NCI-H510A treated with DMSO at 0.1 percent for 48 hours (cell line): ENCODE measurements around the gene PPP4R3A.
A peak's percentile ranks its signal among the peaks of the same experiment; 100 is the strongest.
"Not testable (repeated sequence)": the region's sequence is repeated elsewhere in the genome, so short reads cannot be mapped to it uniquely, and the experiment has no call there.

ENCODE experiments used
- DNase-seq: peaks from one replicate; lab custom pipeline; 2025; lab: John Stamatoyannopoulos, UW

PPP4R3A gene

DNA sequence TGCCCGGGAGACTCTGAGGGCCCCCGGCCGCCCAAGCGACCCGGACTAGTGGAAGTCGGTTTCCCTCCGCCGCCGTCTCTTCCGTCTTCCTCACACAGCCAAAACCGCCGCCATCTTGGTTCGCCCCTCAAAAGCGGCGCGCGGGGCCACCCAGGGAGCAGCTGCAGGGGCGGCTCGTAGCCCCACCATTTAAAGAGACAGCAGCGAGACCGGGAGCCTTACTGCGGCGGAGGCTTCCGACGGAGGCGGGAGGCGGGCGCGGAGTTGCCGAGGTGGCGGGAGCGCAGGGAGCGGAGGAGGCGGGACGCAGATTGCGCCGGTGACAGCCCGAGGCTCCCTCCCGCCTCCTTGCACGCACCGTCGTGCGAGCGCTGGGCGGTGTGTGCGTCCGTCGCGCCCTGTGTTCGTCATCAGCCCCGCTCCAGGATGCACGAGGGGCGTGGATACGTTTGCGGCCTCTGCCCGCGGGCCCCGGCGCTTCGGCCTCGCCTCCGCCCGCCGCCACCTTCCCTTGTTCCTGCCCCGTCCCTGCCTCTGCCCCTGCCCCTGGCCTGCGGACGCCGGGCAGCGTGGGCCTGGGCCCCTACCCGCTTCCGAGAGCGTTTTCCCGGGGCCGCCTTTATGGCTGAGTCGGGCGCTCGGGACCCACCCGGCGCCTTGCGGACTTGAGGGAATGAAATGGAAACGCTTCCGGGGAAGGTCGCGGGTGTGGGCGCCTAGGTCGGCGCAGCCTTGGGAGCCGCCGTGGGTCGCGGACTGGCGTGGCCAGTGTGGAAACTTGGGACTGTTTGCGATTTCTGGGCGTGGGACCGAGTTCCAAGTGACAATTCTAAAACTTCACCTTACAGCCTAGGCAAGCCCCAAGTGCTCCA lies at the start of gene PPP4R3A:
Gene PPP4R3A (minus strand): TSS at position 140 of the 872 bp plus-strand sequence. CDS start 663 bp downstream, outside the sequence.
- DNase-seq, result peak; percentile 96

DNA sequence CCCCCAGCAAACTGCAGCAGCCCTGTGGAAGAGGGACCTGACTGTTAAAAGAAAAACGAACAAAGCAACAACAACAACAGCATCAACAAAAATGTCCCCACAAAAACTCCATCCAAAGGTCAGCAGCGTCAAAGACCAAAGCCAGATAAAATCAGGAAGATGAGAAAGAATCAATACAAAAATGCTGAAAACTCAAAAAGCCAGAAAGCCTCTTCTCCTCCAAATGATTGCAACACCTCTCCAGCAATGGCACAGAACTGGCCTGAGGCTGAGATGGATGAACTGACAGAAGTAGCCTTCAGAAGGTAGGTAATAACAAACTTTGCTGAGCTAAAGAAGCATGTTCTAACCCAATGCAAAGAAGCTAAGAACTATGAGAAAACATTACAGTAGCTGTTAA lies 45.4 kb upstream of the PPP4R3A start:
- no peak for DNase-seq

DNA sequence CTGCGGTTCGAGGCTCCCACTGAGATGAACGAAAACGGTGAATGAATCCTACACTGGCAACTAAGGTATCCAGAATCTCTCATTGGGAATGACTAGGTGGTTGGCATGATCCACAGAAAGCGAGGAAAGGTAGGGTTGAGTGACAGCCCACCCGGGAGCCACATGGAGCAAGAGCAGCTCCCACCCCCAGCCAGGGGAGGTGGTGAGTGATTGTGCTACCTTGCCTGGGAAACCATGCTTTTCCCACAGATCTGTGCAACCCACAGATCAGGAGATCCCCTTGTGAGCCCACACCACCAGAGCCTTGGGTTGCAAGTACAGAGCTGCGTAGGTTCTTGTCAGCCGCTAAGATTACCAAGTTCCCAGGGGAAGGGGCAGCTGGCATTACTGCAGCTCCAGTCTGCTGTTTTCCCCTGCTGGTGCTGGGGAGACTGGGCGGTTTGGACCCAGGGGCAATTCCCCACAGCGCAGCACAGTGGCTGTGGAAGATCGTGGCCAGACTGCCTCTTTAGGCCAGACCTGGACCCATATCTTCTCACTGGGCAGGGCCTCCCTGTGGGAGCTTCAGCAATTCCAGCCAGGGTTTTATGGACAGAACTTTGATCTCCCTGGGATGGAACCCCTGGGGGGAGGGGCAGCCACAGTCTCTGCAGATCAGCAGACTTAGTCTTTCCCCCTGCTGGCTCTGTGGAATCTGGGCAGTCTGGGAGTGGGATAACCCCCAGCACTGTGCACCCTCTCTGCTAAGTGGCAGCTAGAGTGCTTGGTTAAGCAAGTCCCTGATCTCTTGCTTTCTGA lies 44.6 kb upstream of the PPP4R3A start:
- DNase-seq, result no peak

DNA sequence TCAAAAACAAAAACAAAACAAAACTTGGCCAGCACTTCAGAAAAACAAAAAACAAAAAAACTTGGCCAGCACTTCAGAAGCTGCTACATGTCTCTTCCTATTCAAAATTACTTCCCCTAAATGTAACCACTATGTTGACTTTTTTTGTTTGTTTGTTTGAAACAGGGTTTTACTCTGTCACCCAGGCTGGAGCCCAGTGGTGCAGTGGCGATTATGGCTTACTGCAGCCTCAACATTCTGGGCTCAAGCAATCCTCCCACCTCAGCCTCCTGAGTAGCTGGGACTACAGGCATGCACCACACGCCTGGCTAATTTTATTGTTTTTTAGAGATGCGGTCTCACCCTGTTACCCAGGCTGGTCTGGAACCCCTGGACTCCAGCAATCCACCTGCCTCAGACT lies 38.0 kb upstream of the PPP4R3A start:
- no peak for DNase-seq

DNA sequence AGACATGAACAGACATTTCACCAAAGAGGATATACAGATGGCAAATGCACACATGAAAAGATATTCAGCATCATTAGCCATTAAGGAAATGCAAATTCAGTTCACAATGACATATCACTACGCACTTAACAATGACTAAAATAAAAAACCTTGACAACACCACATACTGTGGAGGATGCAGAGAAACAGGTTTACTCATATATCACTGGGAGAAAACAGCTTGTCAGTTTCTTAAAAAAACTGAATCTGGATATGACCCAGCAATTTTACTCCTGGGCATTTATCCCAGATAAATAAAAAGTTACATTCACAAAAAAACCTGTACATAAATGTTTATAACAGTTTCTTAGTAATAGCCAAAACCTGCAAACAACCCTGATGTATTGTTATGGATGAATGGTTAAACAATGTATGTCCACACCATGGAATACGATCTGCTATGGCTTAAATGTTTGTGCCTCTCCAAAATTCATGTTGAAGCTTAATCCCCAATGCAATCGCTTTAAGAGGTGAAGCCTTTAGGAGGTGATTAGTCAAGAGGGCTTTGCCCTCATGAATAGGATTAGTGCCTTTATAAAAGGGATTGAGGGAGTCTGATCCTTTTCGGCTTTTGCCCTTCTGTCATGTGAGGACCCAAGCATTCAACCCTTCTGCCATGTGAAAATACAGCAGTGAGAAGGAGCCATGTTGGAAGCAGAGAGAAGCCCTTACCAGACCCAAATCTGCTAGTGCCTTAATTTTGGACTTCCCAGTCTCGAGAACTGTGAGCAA lies 36.0 kb upstream of the PPP4R3A start:
- no peak for DNase-seq

DNA sequence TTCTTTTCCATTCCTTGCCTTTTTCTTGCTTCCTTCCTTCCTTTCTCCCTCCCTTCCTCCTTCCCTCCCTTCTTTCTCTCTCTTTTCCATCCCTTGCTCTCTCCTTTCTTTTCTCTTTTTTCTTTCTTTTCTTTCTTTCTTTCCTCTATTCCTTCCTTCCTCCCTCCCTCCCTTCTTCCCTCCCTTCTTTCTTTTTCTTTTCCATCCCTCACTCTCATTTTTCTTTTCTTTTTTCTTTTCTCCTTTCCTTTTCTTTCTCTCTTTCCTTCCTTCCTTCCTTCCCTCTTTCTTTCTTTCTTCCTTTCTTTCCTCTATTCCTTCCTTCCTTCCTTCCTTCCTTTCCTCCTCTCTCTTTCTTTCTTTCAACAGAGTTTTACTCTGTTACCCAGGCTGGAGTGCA lies 35.1 kb upstream of the PPP4R3A start:
- DNase-seq, result no peak

DNA sequence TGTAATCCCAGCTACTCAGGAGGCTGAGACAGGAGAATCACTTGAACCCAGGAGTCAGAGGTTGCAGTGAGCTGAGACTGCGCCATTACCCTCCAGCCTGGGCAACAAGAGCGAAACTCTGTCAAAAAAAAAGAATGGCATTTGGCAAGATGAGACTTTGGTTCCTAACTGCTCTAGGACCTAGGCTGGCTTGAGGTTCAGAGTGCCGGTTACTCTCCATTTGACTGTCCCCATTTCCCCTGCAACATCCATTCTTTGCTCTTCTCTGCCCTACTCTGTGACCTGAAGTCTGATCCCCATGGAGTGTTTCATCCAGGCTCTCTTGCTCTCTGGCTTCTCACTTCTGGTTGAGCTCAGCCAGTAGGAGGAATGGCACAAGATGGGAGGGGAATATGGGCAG lies 26.2 kb upstream of the PPP4R3A start:
- no peak for DNase-seq

DNA sequence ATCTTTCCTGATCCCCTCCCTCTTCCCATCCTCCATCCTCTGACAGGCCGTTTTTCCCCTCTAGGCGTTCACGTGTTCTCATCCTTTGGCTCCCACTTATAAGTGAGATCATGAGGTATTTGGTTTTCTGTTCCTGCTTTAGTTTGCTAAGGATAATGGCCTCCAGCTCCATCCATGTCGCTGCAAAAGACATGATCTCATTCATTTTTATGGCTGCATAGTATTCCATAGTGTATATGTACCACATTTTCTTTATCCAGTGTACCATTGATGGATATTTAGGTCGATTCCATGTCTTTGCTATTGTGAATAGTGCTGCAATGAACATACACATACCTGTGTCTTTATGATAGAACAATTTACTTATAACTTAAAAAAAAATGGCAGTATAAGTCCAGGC lies 23.9 kb upstream of the PPP4R3A start:
- not testable (repeated sequence) for DNase-seq

DNA sequence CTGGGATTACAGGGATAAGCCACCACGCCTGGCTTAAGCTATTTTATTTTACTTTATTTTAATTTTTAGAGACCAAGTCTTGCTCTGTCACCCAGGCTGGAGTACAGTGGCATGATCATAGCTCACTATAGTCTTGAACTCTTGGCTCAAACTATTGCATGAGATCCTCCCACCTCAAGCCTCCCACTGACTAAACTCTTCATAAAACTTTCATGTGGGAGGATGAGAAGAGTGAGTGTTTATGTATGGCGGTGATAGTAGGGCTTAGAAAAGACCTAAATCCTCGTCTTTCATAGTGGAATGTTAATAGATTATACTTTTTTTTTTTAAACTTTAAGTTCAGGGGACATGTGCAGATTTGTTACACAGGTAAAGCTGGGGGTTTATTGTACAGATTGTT lies 23.5 kb upstream of the PPP4R3A start:
- no peak for DNase-seq

DNA sequence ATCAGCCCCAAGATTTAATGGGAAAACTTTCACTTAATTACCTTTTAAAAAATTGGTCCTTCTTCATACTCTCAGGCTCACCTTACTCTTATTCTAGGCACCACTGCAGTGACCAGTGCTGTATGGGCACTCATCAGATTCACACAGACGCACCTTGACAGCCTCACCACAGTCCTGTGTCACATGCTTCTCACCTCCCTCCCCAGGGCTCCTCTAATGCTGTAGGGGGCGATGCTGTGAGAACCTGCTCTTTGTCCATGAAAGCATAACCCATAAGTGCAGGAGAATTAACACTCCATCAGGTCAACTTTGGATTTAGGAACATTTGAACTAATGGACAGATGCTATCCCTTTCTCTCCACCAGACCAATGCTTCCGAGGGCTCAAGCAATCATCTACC lies 13.9 kb upstream of the PPP4R3A start:
- no peak for DNase-seq

DNA sequence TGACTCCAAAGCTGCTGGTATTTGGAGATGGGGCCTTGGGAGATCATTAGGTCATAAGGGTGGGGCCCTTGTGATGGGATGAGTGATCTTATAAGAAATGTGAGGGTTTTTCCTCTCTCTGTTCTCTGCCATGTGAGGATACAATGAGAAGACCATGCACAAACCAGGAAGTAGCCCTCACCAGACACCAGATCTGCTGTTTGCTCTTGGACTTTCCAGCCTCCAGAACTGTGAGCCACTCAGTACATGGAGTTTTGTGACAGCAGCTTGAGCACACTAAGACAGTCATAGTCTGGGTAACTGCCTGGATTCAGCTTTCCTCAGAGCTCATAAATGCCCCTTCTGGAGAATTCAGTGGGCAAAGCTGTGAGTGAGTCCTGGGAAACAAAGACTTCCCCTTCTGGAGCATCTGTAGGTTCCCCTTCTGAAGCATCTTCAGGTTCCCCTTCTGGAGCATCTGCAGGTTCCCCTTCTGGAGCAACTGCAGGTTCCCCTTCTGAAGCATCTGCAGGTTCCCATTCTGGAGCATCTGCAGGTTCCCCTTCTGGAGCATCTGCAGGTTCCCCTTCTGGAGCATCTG lies 11.0 kb upstream of the PPP4R3A start:
- no peak for DNase-seq

DNA sequence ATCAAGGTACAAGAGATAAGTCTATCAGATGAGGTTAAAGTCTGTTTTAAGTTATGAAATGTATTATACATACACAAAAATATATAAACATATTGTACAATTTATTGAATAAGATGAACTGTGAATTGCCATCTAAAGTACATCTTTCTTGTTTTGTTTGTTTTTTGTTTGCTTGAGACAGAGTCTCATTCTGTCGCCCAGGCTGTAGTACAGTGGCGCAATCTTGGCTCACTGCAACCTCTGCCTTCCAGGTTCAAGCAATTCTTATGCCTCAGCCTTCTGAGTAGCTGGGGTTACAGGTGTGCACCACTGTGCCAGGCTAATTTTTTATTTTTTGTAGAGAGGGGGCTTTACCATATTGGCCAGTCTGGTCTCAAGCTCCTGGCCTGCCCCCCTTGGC lies 10.0 kb upstream of the PPP4R3A start:
- DNase-seq, result no peak

DNA sequence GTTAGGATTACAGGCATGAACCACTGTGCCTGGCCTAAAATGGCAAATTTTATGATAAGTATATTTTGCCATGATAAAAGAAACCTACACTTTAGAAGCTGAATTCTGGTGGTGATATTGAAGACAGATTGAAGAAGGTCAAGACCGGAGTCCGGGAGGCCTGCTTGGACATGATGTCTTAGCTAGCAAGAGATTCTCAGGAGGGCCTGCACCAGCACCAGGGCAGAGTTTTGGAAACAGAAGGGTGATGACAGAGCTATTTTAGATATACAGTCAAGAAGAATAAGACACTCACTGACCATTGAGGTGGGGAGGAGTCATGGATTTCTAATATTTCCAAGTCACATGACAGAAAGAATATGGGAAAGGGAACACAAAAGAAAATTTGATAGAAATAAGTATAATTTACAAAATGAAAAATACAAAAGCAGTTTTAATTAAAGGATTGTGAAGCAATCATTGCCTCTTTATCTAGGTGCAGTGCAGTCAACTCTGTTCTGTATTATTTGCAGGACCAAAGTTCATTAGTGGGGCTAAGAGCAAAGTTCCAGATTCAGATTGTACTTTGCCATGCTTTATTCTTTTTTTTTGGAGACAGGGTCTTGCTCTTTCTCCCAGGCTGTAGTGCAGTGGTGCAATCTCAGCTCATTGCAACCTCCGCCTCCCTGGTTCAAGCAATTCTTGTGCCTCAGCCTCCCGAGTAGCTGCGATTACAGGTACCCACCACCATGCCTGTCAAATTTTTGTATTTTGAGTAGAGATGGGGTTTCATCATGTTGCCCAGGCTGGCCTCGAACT lies 9.3 kb upstream of the PPP4R3A start:
- no peak for DNase-seq

DNA sequence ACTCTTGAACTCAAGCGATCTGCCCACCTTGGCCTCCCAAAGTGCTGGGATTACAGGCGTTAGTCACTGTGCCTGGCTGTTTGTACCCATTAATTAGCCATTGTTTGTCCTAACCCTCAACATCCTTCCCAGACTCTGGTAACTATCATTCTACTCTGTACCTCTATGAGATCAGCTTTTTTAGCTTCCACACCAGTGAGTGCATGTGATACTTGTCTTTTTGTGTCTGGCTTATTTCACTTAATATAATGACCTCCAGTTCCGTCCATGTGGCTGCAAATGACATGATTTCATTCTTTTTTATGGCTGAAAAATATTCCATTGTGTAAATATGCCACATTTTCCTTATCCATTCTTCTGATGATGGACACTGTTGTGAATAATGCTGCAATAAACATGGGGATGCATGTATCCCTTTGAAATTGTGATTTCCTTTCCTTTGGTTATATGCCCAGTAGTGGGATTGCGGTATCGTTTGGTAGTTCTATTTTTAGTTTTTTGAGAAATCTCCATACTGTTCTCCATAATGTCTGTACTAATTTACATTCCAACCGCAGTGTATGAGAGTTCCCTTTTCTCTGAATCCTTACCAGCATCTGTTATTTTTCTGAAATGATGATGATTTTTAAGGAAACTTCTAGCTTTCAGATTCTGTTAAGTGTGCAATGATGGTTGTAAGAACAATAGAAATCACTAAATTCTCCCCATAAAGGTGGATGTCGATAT lies 6.7 kb upstream of the PPP4R3A start:
- no peak for DNase-seq

DNA sequence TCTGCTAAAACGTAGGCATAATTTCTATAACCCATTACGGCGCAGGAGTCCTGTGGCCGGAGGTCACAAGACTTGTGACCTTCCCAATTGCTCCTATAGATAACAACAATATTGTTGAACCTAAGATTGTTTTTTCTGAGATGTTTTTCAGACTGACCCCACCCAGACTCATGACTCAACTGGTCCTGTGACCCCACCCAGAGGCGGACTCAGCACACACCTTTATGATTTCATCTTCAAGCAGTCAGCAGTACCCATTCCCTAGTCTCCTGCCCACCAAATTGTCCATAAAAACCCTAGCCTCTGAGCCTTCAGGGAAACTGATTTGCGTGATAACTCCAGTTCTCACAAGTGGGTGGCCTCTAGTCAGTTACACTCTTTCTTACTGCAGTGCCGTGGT lies 5.9 kb upstream of the PPP4R3A start:
- no peak for DNase-seq

DNA sequence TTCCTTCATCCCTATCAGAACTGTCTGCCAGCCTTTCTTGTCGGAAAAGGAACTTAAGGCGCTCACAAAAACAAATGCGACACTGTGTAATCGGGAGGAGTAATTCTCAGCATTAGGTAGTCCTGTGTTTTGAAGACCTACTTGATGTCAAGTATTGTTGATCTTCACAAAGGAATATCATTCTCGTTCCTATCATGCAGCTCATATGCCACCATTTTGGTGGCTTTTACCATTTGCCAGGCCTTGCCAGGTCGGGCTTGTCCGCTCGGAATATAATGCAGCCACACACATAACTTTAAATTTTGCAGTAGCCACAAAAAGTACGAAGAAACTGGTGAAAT lies 903 bp upstream of the PPP4R3A start:
- DNase-seq, result peak; percentile 78

DNA sequence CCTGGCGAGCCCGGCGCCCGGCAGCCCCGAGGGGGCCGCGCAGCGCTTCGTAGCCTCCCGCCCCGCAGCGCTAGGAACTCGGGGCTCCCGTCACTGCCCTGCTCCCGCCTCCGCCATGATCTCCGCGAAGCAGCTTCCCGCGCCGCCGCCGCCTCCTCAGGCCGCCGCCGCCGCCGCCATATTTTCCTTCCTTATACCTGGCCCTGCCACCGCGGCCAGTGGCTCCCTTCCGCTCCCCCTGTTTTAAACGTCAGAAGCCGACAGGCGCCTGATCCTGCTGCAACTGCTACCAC lies 286 bp downstream of the PPP4R3A start:
- DNase-seq, result peak; percentile 90

DNA sequence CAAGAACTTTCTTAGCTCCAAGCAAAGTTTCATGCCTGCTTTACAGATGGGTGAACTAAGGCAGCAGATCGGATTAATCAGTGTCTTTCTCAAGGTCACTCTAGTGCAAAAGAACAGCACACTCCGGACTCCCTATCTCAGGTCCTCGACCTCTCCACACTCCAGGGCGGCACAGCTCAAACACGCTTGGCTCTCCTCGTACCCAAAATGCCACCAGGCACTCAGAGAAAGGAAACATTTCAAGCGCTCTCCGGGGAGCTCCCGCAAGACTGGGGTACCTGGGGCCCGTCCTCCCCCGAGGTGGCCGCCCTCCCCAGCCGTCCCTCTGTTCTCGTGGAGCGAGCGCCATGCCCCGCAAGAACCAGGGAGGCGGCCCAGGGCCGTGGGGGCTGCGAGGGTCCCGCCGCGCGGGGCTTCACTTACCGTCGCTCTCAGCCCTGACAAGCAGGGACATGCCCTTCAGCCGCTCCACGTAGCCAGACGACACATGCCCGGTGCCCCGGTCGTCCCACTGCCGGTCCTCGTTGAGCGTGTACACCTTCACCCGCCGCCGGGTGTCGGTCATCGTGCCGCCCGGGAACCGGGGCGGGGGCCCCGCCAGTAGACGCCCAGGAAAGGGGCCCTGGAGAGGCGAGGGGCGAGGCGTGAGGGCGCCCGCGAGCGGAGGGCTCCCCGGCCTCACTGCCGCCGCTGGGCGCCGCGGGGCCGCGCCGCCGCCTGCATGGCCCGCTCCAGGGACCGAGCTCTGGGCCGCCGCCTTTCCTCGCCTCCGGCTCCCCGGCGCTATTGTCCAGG lies 830 bp downstream of the PPP4R3A start:
- DNase-seq, result peak; percentile 30

DNA sequence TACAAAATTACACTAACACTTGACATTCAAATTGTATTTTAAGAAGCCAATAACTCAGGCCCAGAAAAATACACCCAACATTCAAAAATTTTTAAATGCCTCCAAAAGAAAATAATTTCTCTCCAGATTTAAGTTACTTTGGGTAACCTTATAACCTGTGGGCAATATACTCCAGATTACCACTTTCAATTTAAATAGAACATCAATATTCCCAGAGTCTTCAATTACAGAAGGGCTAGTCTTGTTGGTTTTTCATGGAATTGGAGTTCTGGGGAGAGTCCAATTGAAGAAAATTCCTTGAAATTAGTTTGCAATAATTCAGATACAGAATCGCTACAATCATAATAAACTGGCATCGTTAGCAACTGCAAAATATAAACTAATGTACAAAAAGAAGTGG lies 2.0 kb downstream of the PPP4R3A start:
- no peak for DNase-seq

DNA sequence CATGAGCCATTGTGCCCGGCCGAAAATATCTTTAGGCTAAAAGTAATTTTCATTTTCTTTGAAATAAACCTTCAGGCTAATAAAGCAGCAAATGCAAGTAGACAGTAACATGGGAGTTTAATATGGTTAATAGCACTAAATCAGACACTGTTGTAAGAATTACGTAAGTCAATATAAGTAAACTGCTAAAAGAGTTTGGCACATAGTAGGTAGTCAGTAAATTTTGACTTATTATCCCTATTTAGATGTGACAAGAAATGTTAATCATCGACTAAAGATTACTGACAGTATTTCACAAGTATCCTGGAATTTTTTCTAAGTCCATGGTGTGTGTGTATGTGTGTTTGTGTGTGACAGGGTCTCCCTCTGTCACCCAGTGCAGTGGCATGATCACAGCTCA lies 3.9 kb downstream of the PPP4R3A start:
- DNase-seq, result no peak
